ENCODE results near the gene VWA2. TPM values are rescaled to one million over a fixed set of nuclear protein-coding genes. Genes with fewer than 3 reads are reported as not detected.

Gene VWA2
- total and polyA plus RNA-seq, 10 of the 15 experiments (the other 5 are each of a cell fraction or from before 2014, with no cell fraction given): 0.03 TPM; not detected in 9

- no peak for TF ChIP-seq ZBTB40 (IDR thresholded peaks at IDR 0.05; ENCODE audit: borderline replicate concordance)
- no peak for TF ChIP-seq CHD1 (IDR thresholded peaks at IDR 0.05; ENCODE audit: low read depth, low read length)
- no peak for TF ChIP-seq PBX3 (IDR thresholded peaks at IDR 0.05; ENCODE audit: insufficient replicate concordance, low read depth, low read length)
- peak; percentile 79 for TF ChIP-seq ATF2 (IDR thresholded peaks at IDR 0.05; ENCODE audit: low read length)
- TF ChIP-seq TBL1XR1 (IDR thresholded peaks at IDR 0.05; ENCODE audit: low read depth, low read length): 0 out of 2 replicates have a peak, but pooled peaks have one; percentile 45
- no peak for TF ChIP-seq KAT2A (conservative IDR thresholded peaks at IDR 0.05; ENCODE audit: control insufficient read depth, low read depth, low read length)
- no peak for TF ChIP-seq FOXK2 (IDR thresholded peaks at IDR 0.05)
- TF ChIP-seq BCL11A (IDR thresholded peaks at IDR 0.05; ENCODE audit: low read depth, low read length): no peak
- peak; percentile 21; the same call in 1 of the 2 replicates for TF ChIP-seq IKZF1 (conservative IDR thresholded peaks at IDR 0.05)
- no peak; the same call in 1 of the 2 replicates for TF ChIP-seq EED (IDR thresholded peaks at IDR 0.05; ENCODE audit: low read depth)
- TF ChIP-seq SMAD1 (IDR thresholded peaks at IDR 0.05; ENCODE audit: low read depth, partially characterized antibody): no peak
- no peak for TF ChIP-seq RAD51 (IDR thresholded peaks at IDR 0.05)
- TF ChIP-seq JUND (IDR thresholded peaks at IDR 0.05; ENCODE audit: low read depth, low read length): no peak
- no peak for TF ChIP-seq RELA (IDR thresholded peaks at IDR 0.05; ENCODE audit: borderline replicate concordance, partially characterized antibody)
- no peak for TF ChIP-seq PAX8 (IDR thresholded peaks at IDR 0.05)
- TF ChIP-seq IRF4 (IDR thresholded peaks at IDR 0.05; ENCODE audit: low read depth, low read length): peak; percentile 38; the same call in 1 of the 2 replicates
- peak; percentile 60; the same call in 1 of the 2 replicates for TF ChIP-seq YY1 (IDR thresholded peaks at IDR 0.05; ENCODE audit: low read depth, low read length)
- no peak; the same call in 1 of the 2 replicates for TF ChIP-seq FOXM1 (IDR thresholded peaks at IDR 0.05; ENCODE audit: low read depth, low read length)
- TF ChIP-seq SMAD5 (IDR thresholded peaks at IDR 0.05; ENCODE audit: low read depth): no peak
- 0 out of 2 replicates have a peak, but pooled peaks have one; percentile 27 for TF ChIP-seq NBN (IDR thresholded peaks at IDR 0.05)
- TF ChIP-seq EP300 (IDR thresholded peaks at IDR 0.05; ENCODE audit: borderline replicate concordance in 1 of 2, control insufficient read depth in 1 of 2, low read depth in 2 of 2, low read length in 2 of 2): no peak
- TF ChIP-seq TARDBP (IDR thresholded peaks at IDR 0.05; ENCODE audit: borderline replicate concordance): no peak
- no peak for TF ChIP-seq USF2 (IDR thresholded peaks at IDR 0.05; ENCODE audit: borderline replicate concordance, low read depth, low read length)
- no peak for TF ChIP-seq RCOR1 (conservative IDR thresholded peaks at IDR 0.05; ENCODE audit: low read depth, low read length)
These were observed 65.0 kb downstream of the VWA2 start (continued) for GRCh38 chr10:114304017-114304570.
